ENCODE measurements around the gene AMD1. TPM values are rescaled to one million over a fixed set of nuclear protein-coding genes. Genes with fewer than 3 reads are reported as not detected.

AMD1 gene
- total and polyA plus RNA-seq, 2 experiments from 2014 or later, result 127 to 243 TPM

DNA sequence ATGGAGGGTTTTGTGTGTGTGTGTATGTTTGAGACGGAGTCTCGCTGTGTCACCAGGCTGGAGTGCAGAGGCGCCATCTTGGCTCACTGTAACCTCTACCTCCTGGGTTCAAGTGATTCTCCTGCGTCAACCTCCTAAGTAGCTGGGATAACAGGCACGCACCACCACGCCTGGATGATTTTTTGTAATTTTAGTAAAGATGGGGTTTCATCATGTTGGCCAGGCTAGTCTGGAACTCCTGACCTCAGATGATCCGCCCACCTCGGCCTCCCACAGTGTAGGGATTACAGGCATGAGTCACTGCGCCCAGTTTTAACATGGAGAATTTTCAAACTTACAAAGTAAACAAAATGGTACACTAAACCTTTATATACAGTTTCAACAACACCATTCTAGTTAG is 22.8 kb downstream of the AMD1 start (continued):
- TF ChIP-seq, protein P1, sequence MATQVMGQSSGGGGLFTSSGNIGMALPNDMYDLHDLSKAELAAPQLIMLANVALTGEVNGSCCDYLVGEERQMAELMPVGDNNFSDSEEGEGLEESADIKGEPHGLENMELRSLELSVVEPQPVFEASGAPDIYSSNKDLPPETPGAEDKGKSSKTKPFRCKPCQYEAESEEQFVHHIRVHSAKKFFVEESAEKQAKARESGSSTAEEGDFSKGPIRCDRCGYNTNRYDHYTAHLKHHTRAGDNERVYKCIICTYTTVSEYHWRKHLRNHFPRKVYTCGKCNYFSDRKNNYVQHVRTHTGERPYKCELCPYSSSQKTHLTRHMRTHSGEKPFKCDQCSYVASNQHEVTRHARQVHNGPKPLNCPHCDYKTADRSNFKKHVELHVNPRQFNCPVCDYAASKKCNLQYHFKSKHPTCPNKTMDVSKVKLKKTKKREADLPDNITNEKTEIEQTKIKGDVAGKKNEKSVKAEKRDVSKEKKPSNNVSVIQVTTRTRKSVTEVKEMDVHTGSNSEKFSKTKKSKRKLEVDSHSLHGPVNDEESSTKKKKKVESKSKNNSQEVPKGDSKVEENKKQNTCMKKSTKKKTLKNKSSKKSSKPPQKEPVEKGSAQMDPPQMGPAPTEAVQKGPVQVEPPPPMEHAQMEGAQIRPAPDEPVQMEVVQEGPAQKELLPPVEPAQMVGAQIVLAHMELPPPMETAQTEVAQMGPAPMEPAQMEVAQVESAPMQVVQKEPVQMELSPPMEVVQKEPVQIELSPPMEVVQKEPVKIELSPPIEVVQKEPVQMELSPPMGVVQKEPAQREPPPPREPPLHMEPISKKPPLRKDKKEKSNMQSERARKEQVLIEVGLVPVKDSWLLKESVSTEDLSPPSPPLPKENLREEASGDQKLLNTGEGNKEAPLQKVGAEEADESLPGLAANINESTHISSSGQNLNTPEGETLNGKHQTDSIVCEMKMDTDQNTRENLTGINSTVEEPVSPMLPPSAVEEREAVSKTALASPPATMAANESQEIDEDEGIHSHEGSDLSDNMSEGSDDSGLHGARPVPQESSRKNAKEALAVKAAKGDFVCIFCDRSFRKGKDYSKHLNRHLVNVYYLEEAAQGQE (IDR thresholded peaks at IDR 0.05; ENCODE audit: unreplicated experiment), result no peak
- no peak for TF ChIP-seq EZH2 (IDR thresholded peaks at IDR 0.05; ENCODE audit: low read depth, unreplicated experiment)

- H4K20me1 ChIP-seq (replicated peaks; ENCODE audit: insufficient read depth), result peaks cover 13% of the 10 kb centered on the region
- no peak overlapping the region for H3K27ac ChIP-seq (ENCODE audit: low read depth)
- no peak overlapping the region for H3K4me2 ChIP-seq
- H3K36me3 ChIP-seq (ENCODE audit: insufficient read depth), result peaks cover 39% of the 10 kb centered on the region
- Mint-ChIP-seq H3K9me3 (peaks cover under 1% of the 10 kb centered on the region), H3K4me3 (no peak overlapping the region), H3K36me3 (ENCODE audit: low read depth) (peaks cover 53% of the 10 kb centered on the region), H3K27ac (no peak overlapping the region), H3K27me3 (ENCODE audit: insufficient read depth, low read depth, poor library complexity) (peaks cover 4% of the 10 kb centered on the region), H3K4me1 (no peaks in the 10 kb centered on the region)
- no peak for ATAC-seq
- no peak overlapping the region for H2AFZ ChIP-seq
- H3K4me3 ChIP-seq, result no peak overlapping the region
- H3K79me2 ChIP-seq (replicated peaks; ENCODE audit: insufficient read depth), result peaks cover 13% of the 10 kb centered on the region; the same call in 1 of the 2 replicates
- no peaks in the 10 kb centered on the region; the same call in 1 of the 2 replicates for H3K4me1 ChIP-seq (ENCODE audit: insufficient read depth)
- peaks cover 21% of the 10 kb centered on the region for H3F3A ChIP-seq (replicated peaks; ENCODE audit: low read depth)
- H3K9me2 ChIP-seq (ENCODE audit: insufficient read depth), result no peaks in the 10 kb centered on the region
- no peaks in the 10 kb centered on the region for H3K27me3 ChIP-seq (ENCODE audit: insufficient read depth)
- no peak for DNase-seq (ENCODE audit: low spot score)
- no peak for TF ChIP-seq NANOG (IDR thresholded peaks at IDR 0.05; ENCODE audit: borderline replicate concordance)
- no peak for TF ChIP-seq ZNF114 (CRISPR knock-in tag; IDR thresholded peaks at IDR 0.05)
- no peak for TF ChIP-seq CREB1 (CRISPR knock-in tag; IDR thresholded peaks at IDR 0.05; ENCODE audit: low read depth)
- TF ChIP-seq STAT1 (IDR thresholded peaks at IDR 0.05; ENCODE audit: unreplicated experiment), result no peak
- TF ChIP-seq, protein P1 (IDR thresholded peaks at IDR 0.05; ENCODE audit: unreplicated experiment), result no peak
- TF ChIP-seq JUNB (IDR thresholded peaks at IDR 0.05; ENCODE audit: unreplicated experiment), result no peak
- TF ChIP-seq EZH2phosphoT487 (IDR thresholded peaks at IDR 0.05; ENCODE audit: unreplicated experiment), result no peak
- no peak for TF ChIP-seq ZNF331 (CRISPR knock-in tag; IDR thresholded peaks at IDR 0.05; ENCODE audit: low read depth)
- no peak for TF ChIP-seq CTCF (conservative IDR thresholded peaks at IDR 0.05; ENCODE audit: low read depth in 2 of 2)
Measured at GRCh38 chr6:110898111-110898510, 23.5 kb downstream of the AMD1 start.

Data from GM23338 (cell line).